Osteoblast (primary cell): Measurements from ENCODE around the gene LIPC. TPM values are rescaled to one million over a fixed set of nuclear protein-coding genes. Genes with fewer than 3 reads are reported as not detected.

ENCODE experiments used
- DNase-seq: peaks from one replicate; pipeline ENCODE4 v3.0.0; 2011; ENCODE audit warnings: low spot score, mixed read lengths; ENCODE audit not compliant: insufficient read length; ENCODE audit errors: missing footprints
- H2AFZ ChIP-seq: 2 replicates; pipeline ENCODE4 v1.6.0; 2011; ENCODE audit warnings: mild to moderate bottlenecking, low read length
- H3K27ac ChIP-seq: 2 replicates; pipeline ENCODE4 v1.5.1; 2011; ENCODE audit warnings: mild to moderate bottlenecking, low read depth, low read length, moderate library complexity
- H3K27me3 ChIP-seq: 2 replicates; pipeline ENCODE4 v1.6.0; 2012; ENCODE audit warnings: mild to moderate bottlenecking, control low read depth, inconsistent platforms, low read length, moderate library complexity; ENCODE audit not compliant: insufficient read depth
- H3K36me3 ChIP-seq: 2 replicates; pipeline ENCODE4 v1.5.1; 2011; ENCODE audit warnings: mild to moderate bottlenecking, low read length, control low read depth, moderate library complexity; ENCODE audit not compliant: insufficient read depth
- H3K4me1 ChIP-seq: 2 replicates; pipeline ENCODE4 v1.5.1; 2011; ENCODE audit warnings: mild to moderate bottlenecking, low read length, control low read depth, moderate library complexity; ENCODE audit not compliant: insufficient read depth
- H3K4me2 ChIP-seq: 2 replicates; pipeline ENCODE4 v1.6.0; 2011; ENCODE audit warnings: mild to moderate bottlenecking, low read length; ENCODE audit not compliant: insufficient read depth
- H3K4me3 ChIP-seq: fragments of 200-600 bp; sonication (generic); 3 replicates; pipeline ENCODE4 v1.5.1; 2012; ENCODE audit warnings: mild to moderate bottlenecking, low read length, inconsistent platforms; ENCODE audit not compliant: insufficient read depth
- H3K79me2 ChIP-seq: 2 replicates; pipeline ENCODE4 v1.6.0; 2012; ENCODE audit warnings: mild to moderate bottlenecking, low read length, control low read depth, inconsistent platforms; ENCODE audit not compliant: insufficient read depth
- H3K9me3 ChIP-seq: 2 replicates; pipeline ENCODE4 v1.5.1; 2011; ENCODE audit warnings: low read depth, low read length, control low read depth
- H4K20me1 ChIP-seq: 2 replicates; pipeline ENCODE4 v1.6.0; 2012; ENCODE audit warnings: mild to moderate bottlenecking, low read length, control low read depth; ENCODE audit not compliant: insufficient read depth
- total RNA-seq: library from RNA; depleted of rRNA; stranded (reverse); fragments of >200 nt; gene quantifications from 2 replicates; pipeline ENCODE4 v1.2.3, GENCODE V29; 2012
- TF ChIP-seq, protein P1 (sequence below): IDR thresholded peaks from 2 replicates; pipeline ENCODE4 v1.5.1; 2011; ENCODE audit warnings: mild to moderate bottlenecking, low read depth, low read length, moderate library complexity; ENCODE audit errors: extremely low read depth

LIPC gene
- total RNA-seq, 1 donor = 1.1 TPM

DNA sequence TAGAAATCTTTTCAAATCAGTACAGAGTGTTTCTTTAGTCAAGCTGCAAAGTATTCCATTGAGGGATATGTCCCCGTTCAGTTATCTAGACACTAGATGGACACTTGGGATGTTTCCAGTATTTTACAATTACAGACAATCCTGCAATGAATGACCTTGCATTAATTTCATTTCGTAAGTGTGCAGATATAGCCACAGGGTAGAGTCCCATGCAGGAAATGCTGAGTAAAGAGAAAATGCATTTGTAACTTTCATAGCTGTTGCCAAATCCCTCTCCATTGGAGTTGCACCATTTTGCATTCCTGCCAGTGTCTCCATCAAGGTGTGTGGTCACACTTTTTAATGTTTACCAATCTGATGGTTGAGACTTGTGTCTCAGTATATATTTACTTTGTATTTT lies 92.5 kb downstream of the LIPC start:
- DNase-seq = no peak

DNA sequence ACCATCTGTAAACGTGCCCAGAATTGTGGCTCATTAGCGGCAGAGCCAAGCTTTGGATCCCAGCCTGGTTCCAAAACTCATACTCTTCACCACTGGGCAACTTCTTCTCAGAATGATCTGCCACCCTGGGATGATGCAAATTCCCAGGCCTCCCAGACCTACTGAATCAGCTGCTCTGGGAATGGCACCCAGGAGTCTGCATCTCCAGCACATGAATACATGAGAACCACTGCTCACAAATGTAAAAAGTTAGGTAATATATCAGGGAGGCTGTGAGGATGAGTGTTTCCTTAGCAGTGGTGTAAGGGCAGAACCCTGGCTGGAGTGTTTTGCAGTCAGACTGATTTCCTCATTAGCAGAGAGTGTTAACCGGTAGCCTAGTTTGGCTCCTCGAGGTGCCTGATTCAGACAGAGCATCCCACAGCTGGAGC lies 94.2 kb downstream of the LIPC start:
- Histone ChIP-seq H2AFZ (no peak overlapping the region), H3K9me3 (no peaks in the 10 kb centered on the region), H3K27me3 (peaks cover 4% of the 10 kb centered on the region), H3K4me3 (no peak overlapping the region), H3K4me2 (no peak overlapping the region), H3K36me3 (no peaks in the 10 kb centered on the region), H3K4me1 (no peaks in the 10 kb centered on the region), H3K27ac (no peak overlapping the region), H4K20me1 (no peaks in the 10 kb centered on the region), H3K79me2 (no peaks in the 10 kb centered on the region)
- DNase-seq = no peak
- TF ChIP-seq, protein P1, sequence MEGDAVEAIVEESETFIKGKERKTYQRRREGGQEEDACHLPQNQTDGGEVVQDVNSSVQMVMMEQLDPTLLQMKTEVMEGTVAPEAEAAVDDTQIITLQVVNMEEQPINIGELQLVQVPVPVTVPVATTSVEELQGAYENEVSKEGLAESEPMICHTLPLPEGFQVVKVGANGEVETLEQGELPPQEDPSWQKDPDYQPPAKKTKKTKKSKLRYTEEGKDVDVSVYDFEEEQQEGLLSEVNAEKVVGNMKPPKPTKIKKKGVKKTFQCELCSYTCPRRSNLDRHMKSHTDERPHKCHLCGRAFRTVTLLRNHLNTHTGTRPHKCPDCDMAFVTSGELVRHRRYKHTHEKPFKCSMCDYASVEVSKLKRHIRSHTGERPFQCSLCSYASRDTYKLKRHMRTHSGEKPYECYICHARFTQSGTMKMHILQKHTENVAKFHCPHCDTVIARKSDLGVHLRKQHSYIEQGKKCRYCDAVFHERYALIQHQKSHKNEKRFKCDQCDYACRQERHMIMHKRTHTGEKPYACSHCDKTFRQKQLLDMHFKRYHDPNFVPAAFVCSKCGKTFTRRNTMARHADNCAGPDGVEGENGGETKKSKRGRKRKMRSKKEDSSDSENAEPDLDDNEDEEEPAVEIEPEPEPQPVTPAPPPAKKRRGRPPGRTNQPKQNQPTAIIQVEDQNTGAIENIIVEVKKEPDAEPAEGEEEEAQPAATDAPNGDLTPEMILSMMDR = no peak

More for the DNA sequence above, 92.5 kb downstream of the LIPC start:
- no peaks in the 10 kb centered on the region for H3K9me3 ChIP-seq
- H3K4me3 ChIP-seq = no peak overlapping the region
- H3K27me3 ChIP-seq = peaks cover 4% of the 10 kb centered on the region
- H3K79me2 ChIP-seq = no peaks in the 10 kb centered on the region
- H3K4me2 ChIP-seq = no peak overlapping the region
- H3K4me1 ChIP-seq = no peaks in the 10 kb centered on the region
- H2AFZ ChIP-seq = no peak overlapping the region
- no peaks in the 10 kb centered on the region for H3K36me3 ChIP-seq
- H3K27ac ChIP-seq = no peak overlapping the region
- TF ChIP-seq, protein P1 = no peak
- H4K20me1 ChIP-seq = no peaks in the 10 kb centered on the region

DNA sequence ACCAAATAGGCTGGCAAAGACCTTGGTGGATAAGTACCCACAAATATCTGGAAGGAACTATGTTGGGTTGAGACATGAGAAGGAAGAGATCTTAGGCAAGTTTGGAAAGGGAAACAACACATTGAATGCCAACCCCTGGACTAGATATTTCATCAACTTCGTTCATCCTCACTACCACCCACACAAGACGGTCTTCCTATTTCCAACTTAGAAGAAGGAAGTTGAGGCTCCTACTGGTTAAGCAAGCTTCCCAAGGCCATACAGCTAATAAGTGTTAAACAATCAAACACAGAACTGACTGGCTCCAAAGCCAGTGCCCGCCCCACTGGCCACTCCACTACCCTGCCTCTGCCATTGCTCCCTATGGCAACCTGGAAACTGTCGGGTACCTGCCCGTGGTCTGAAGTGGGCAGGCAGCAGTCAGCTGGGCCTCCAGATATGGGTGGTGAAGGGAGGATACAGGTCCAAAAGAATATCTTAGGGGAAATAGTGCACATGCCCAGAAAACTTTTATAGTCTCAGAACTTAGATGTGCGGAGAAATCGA lies 94.9 kb downstream of the LIPC start:
- H3K36me3 ChIP-seq = no peaks in the 10 kb centered on the region
- no peak overlapping the region for H2AFZ ChIP-seq
- DNase-seq = no peak
- no peaks in the 10 kb centered on the region for H3K4me1 ChIP-seq
- H3K4me2 ChIP-seq = no peak overlapping the region
- TF ChIP-seq, protein P1 = no peak
- H3K79me2 ChIP-seq = no peaks in the 10 kb centered on the region
- no peak overlapping the region for H3K27ac ChIP-seq
- no peak overlapping the region for H3K4me3 ChIP-seq
- peaks cover 4% of the 10 kb centered on the region for H3K27me3 ChIP-seq
- H3K9me3 ChIP-seq = no peaks in the 10 kb centered on the region
- no peaks in the 10 kb centered on the region for H4K20me1 ChIP-seq

DNA sequence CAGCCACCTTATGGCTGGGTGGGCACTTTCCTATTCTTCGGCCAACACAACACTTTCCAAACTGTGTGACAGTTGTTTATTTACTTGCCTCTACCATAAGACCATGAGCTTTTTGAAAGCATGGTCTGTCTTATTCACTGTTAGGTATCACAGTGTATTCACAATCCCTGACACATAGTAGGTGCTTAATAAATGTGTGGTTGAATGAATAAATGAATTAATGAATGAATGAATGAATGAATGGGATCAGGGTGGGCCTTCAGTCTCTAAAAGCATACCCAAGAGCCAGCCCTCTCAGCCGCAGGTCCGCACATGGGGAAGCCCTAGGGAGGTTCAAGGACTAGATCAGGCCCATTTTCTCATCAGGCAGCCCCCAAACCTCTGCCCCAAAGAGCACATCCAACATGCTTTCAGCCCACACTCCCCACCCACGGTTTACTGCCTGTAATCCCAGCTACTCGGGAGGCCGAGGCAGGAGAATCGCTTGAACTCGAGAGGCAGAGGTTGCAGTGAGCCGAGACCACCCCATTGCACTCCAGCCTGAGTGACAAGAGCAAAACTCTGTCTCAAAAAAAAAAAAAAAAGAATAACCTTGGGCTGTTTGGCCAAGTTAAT lies 95.9 kb downstream of the LIPC start:
- Histone ChIP-seq H2AFZ (no peak overlapping the region), H4K20me1 (no peaks in the 10 kb centered on the region), H3K9me3 (no peaks in the 10 kb centered on the region), H3K36me3 (no peaks in the 10 kb centered on the region), H3K4me3 (no peak overlapping the region), H3K27ac (no peak overlapping the region), H3K4me1 (peaks cover 2% of the 10 kb centered on the region), H3K79me2 (no peaks in the 10 kb centered on the region), H3K27me3 (peaks cover 9% of the 10 kb centered on the region), H3K4me2 (no peak overlapping the region)
- TF ChIP-seq, protein P1 = no peak
- DNase-seq = no peak
